Measurements from ENCODE around the gene RNF175. TPM values are rescaled to one million over a fixed set of nuclear protein-coding genes. Genes with fewer than 3 reads are reported as not detected.

The RNF175 gene
- total RNA-seq, 1 donor from 2014 or later: 26.6 TPM

GRCh38 chr4:153784166-153784699, 24.4 kb upstream of the RNF175 start:
- H3K4me1 Mint-ChIP-seq: peaks cover 63% of the 10 kb centered on the region
- peak overlapping the region; percentile 75 for H3K4me3 Mint-ChIP-seq
- no peak for TF ChIP-seq CTCF (conservative IDR thresholded peaks at IDR 0.05)
- no peak for DNase-seq (ENCODE audit: low read depth, low spot score)
- peaks cover 25% of the 10 kb centered on the region for H3K36me3 Mint-ChIP-seq (ENCODE audit: low read depth)
- H3K9me3 Mint-ChIP-seq: no peaks in the 10 kb centered on the region
- H3K27ac Mint-ChIP-seq (ENCODE audit: unreplicated experiment): no peak overlapping the region
- peaks cover 18% of the 10 kb centered on the region for H3K27me3 Mint-ChIP-seq (ENCODE audit: low read depth)

- H3K4me3 Mint-ChIP-seq: peak overlapping the region; percentile 58
- no peak overlapping the region for H3K27ac Mint-ChIP-seq (ENCODE audit: unreplicated experiment)
- no peak for DNase-seq (ENCODE audit: low read depth, low spot score)
- no peak for TF ChIP-seq CTCF (conservative IDR thresholded peaks at IDR 0.05)
- H3K9me3 Mint-ChIP-seq: peaks cover 2% of the 10 kb centered on the region
- H3K36me3 Mint-ChIP-seq (ENCODE audit: low read depth): peaks cover 29% of the 10 kb centered on the region
- H3K4me1 Mint-ChIP-seq: peaks cover 54% of the 10 kb centered on the region
- peaks cover 6% of the 10 kb centered on the region for H3K27me3 Mint-ChIP-seq (ENCODE audit: low read depth)
Observed at GRCh38 chr4:153782581-153782980, 22.8 kb upstream of the RNF175 start.

GRCh38 chr4:153781717-153782416, 22.0 kb upstream of the RNF175 start:
- Mint-ChIP-seq H3K4me3 (peak overlapping the region; percentile 0), H3K9me3 (peaks cover 2% of the 10 kb centered on the region), H3K4me1 (peaks cover 47% of the 10 kb centered on the region), H3K36me3 (ENCODE audit: low read depth) (peaks cover 27% of the 10 kb centered on the region), H3K27me3 (ENCODE audit: low read depth) (no peaks in the 10 kb centered on the region), H3K27ac (ENCODE audit: unreplicated experiment) (no peak overlapping the region)
- DNase-seq (ENCODE audit: low read depth, low spot score): no peak
- TF ChIP-seq CTCF (conservative IDR thresholded peaks at IDR 0.05): no peak

GRCh38 chr4:153781280-153781679, 21.5 kb upstream of the RNF175 start:
- TF ChIP-seq CTCF (conservative IDR thresholded peaks at IDR 0.05): no peak
- peaks cover 24% of the 10 kb centered on the region for H3K36me3 Mint-ChIP-seq (ENCODE audit: low read depth)
- no peaks in the 10 kb centered on the region for H3K27me3 Mint-ChIP-seq (ENCODE audit: low read depth)
- peaks cover 2% of the 10 kb centered on the region for H3K9me3 Mint-ChIP-seq
- H3K4me3 Mint-ChIP-seq: no peak overlapping the region
- peaks cover 41% of the 10 kb centered on the region for H3K4me1 Mint-ChIP-seq
- DNase-seq (ENCODE audit: low read depth, low spot score): no peak
- H3K27ac Mint-ChIP-seq (ENCODE audit: unreplicated experiment): no peak overlapping the region

GRCh38 chr4:153780876-153781275, 21.1 kb upstream of the RNF175 start:
- Mint-ChIP-seq H3K4me3 (no peak overlapping the region), H3K9me3 (peaks cover 2% of the 10 kb centered on the region), H3K27me3 (ENCODE audit: low read depth) (no peaks in the 10 kb centered on the region), H3K4me1 (peaks cover 37% of the 10 kb centered on the region), H3K36me3 (ENCODE audit: low read depth) (peaks cover 28% of the 10 kb centered on the region), H3K27ac (ENCODE audit: unreplicated experiment) (no peak overlapping the region)
- no peak for DNase-seq (ENCODE audit: low read depth, low spot score)
- no peak for TF ChIP-seq CTCF (conservative IDR thresholded peaks at IDR 0.05)

All from neural crest cell (in vitro differentiated cells).